Measurements from ENCODE around the gene GYS1. TPM values are rescaled to one million over a fixed set of nuclear protein-coding genes. Genes with fewer than 3 reads are reported as not detected.

The GYS1 gene
- total RNA-seq, 1 donor, result 43.2 TPM

GRCh38 chr19:48994035-48994386, 902 bp upstream of the GYS1 start:
- no peak for TF ChIP-seq CTCF (IDR thresholded peaks at IDR 0.05; ENCODE audit: insufficient read depth, low read depth, low read length)
- H3K4me3 ChIP-seq (ENCODE audit: low read depth, low read length), result peak overlapping the region; percentile 95
- no peak for DNase-seq (ENCODE audit: low read depth)

- no peak for TF ChIP-seq CTCF (IDR thresholded peaks at IDR 0.05; ENCODE audit: insufficient read depth, low read depth, low read length)
- peak overlapping the region; percentile 95 for H3K4me3 ChIP-seq (ENCODE audit: low read depth, low read length)
- DNase-seq (ENCODE audit: low read depth), result no peak
Measured at GRCh38 chr19:48992581-48993174, 431 bp downstream of the GYS1 start.

- peak overlapping the region; percentile 95 for H3K4me3 ChIP-seq (ENCODE audit: low read depth, low read length)
- no peak for TF ChIP-seq CTCF (IDR thresholded peaks at IDR 0.05; ENCODE audit: insufficient read depth, low read depth, low read length)
- DNase-seq (ENCODE audit: low read depth), result peak; percentile 85
Measured at GRCh38 chr19:48991873-48992580, 1.1 kb downstream of the GYS1 start.

- no peak for DNase-seq (ENCODE audit: low read depth)
Measured at GRCh38 chr19:48991011-48991609, 2.0 kb downstream of the GYS1 start.

GRCh38 chr19:48990400-48990799, 2.7 kb downstream of the GYS1 start:
- no peak for DNase-seq (ENCODE audit: low read depth)
- H3K4me3 ChIP-seq (ENCODE audit: low read depth, low read length), result no peak overlapping the region
- TF ChIP-seq CTCF (IDR thresholded peaks at IDR 0.05; ENCODE audit: insufficient read depth, low read depth, low read length), result no peak

More at GRCh38 chr19:48991011-48991609, 2.0 kb downstream of the GYS1 start:
- peak overlapping the region; percentile 95 for H3K4me3 ChIP-seq (ENCODE audit: low read depth, low read length)
- TF ChIP-seq CTCF (IDR thresholded peaks at IDR 0.05; ENCODE audit: insufficient read depth, low read depth, low read length), result no peak

GRCh38 chr19:48989701-48990291, 3.3 kb downstream of the GYS1 start:
- H3K4me3 ChIP-seq (ENCODE audit: low read depth, low read length), result no peak overlapping the region
- no peak for TF ChIP-seq CTCF (IDR thresholded peaks at IDR 0.05; ENCODE audit: insufficient read depth, low read depth, low read length)
- no peak for DNase-seq (ENCODE audit: low read depth)
